A549 (cell line): ENCODE data around the gene IGFBP3. TPM values are rescaled to one million over a fixed set of nuclear protein-coding genes. Genes with fewer than 3 reads are reported as not detected.

Source experiments
- ATAC-seq, 2 experiments: fragments of 200-7000 bp in 1 of 2; fragments of >200 bp in 1 of 2; cut with Nextera tagmentation in 1 of 2; cut with Tn5 transposase in 1 of 2; 3 replicates each; pipeline versions ENCODE4 v1.8.0 to v1.9.1; 2018 to 2020; ENCODE audit warnings: mild to moderate bottlenecking in 1 of 2, moderate library complexity in 1 of 2
- CTCF ChIA-PET: fragments of 300-600 bp; sonication (Branson Sonifier 250); formaldehyde crosslinking; extraction: SDS; loops from one replicate; lab custom pipeline; 2021; ENCODE audit warnings: antibody characterized with exemption, inconsistent platforms; lab: Yijun Ruan, JAX
- POLR2A ChIA-PET: fragments of 350-600 bp; formaldehyde crosslinking; extraction: SDS; loops from one replicate; lab custom pipeline; 2021; ENCODE audit warnings: antibody characterized with exemption, inconsistent platforms; lab: Yijun Ruan, JAX
- DNase-seq, 2 experiments: peaks; one replicate each; pipeline versions ENCODE4 v3.0.0 to v3.0.0-alpha.2; 2011 to 2016; ENCODE audit warnings: low read depth in 1 of 2, low spot score in 1 of 2
- FAIRE-seq: peaks from 2 replicates; lab custom pipeline; 2011; peaks lifted over from hg19 to GRCh38; lab: Jason Lieb, UNC
- H3K27ac ChIP-seq, 2 experiments: fragments of >200 bp; sonication (Bioruptor Twin); formaldehyde crosslinking; 3 replicates each; pipeline ENCODE4 v1.5.1; 2016 to 2017
- H3K4me1 ChIP-seq: fragments of >200 bp; sonication (Bioruptor Twin); formaldehyde crosslinking; 3 replicates; pipeline ENCODE4 v1.6.1; 2016
- H3K4me2 ChIP-seq: fragments of >200 bp; sonication (Bioruptor Twin); formaldehyde crosslinking; 3 replicates; pipeline ENCODE4 v1.6.1; 2016
- H3K4me3 ChIP-seq: fragments of >200 bp; sonication (Bioruptor Twin); formaldehyde crosslinking; 3 replicates; pipeline ENCODE4 v1.5.1; 2016
- H3K9me3 ChIP-seq: fragments of >200 bp; sonication (Bioruptor Twin); formaldehyde crosslinking; 3 replicates; pipeline ENCODE4 v1.6.1; 2016
- BHLHE40 ChIP-seq: IDR thresholded peaks from 2 replicates; pipeline ENCODE4 v1.6.1; 2012; ENCODE audit warnings: low read depth, low read length, inconsistent platforms
- CHD2 ChIP-seq: fragments of 150-350 bp; IDR thresholded peaks from 2 replicates; pipeline ENCODE4 v1.6.1; 2014; ENCODE audit warnings: low read length; ENCODE audit not compliant: partially characterized antibody
- HDAC2 ChIP-seq: fragments of 200-600 bp; sonication (generic); IDR thresholded peaks from 2 replicates; pipeline ENCODE4 v1.6.1; 2016
- HEYL ChIP-seq: fragments of 250-450 bp; sonication (Bioruptor Pico); IDR thresholded peaks from 2 replicates; pipeline ENCODE4 v1.8.0; 2021; ENCODE audit warnings: mild to moderate bottlenecking, moderate library complexity
- HOXA7 ChIP-seq: fragments of 250-450 bp; sonication (Bioruptor Pico); IDR thresholded peaks from 2 replicates; pipeline ENCODE4 v1.5.0; 2020; ENCODE audit warnings: mild to moderate bottlenecking, moderate library complexity
- HOXB13 ChIP-seq: fragments of 250-450 bp; sonication (Bioruptor Pico); IDR thresholded peaks from 2 replicates; pipeline ENCODE4 v1.5.0; 2020; ENCODE audit warnings: low read depth, mild to moderate bottlenecking, moderate library complexity
- JUNB ChIP-seq: fragments of >200 bp; sonication (Bioruptor Twin); formaldehyde crosslinking; IDR thresholded peaks from 2 replicates; pipeline ENCODE4 v1.6.1; 2016
- MAFK ChIP-seq: fragments of 450-650 bp; IDR thresholded peaks from 2 replicates; pipeline ENCODE4 v1.6.1; 2014; ENCODE audit not compliant: partially characterized antibody
- MAZ ChIP-seq: fragments of 150-350 bp; IDR thresholded peaks from 2 replicates; pipeline ENCODE4 v1.6.1; 2014; ENCODE audit warnings: antibody characterized with exemption, low read depth, low read length, borderline replicate concordance
- NFE2L2 ChIP-seq: fragments of 150-350 bp; conservative IDR thresholded peaks from 2 replicates; pipeline ENCODE4 v1.6.1; 2014; ENCODE audit warnings: low read length
- NPAS2 ChIP-seq: fragments of 250-450 bp; sonication (Bioruptor Pico); IDR thresholded peaks from 2 replicates; pipeline ENCODE4 v1.8.0; 2022; ENCODE audit warnings: mild to moderate bottlenecking, moderate library complexity, borderline replicate concordance
- NR3C1 ChIP-seq: fragments of >200 bp; sonication (Bioruptor Twin); formaldehyde crosslinking; IDR thresholded peaks from 3 replicates; pipeline ENCODE4 v1.6.1; 2017
- PHF8 ChIP-seq: fragments of 200-600 bp; sonication (generic); IDR thresholded peaks from 2 replicates; pipeline ENCODE4 v1.6.1; 2016; ENCODE audit warnings: low read depth, mild to moderate bottlenecking, antibody characterized with exemption, moderate library complexity, borderline replicate concordance
- POLR2A ChIP-seq: IDR thresholded peaks from 2 replicates; pipeline ENCODE4 v1.6.1; 2012; ENCODE audit warnings: mild to moderate bottlenecking, low read length
- POLR2AphosphoS2 ChIP-seq: conservative IDR thresholded peaks from 2 replicates; pipeline ENCODE4 v1.6.1; 2012; ENCODE audit warnings: low read length, improper control_type of control experiment, inconsistent platforms
- RNF2 ChIP-seq: fragments of 200-600 bp; sonication (generic); IDR thresholded peaks from 2 replicates; pipeline ENCODE4 v1.6.1; 2016; ENCODE audit warnings: low read depth, mild to moderate bottlenecking, antibody characterized with exemption, moderate library complexity, borderline replicate concordance
- SMC3 ChIP-seq: fragments of >200 bp; sonication (Bioruptor Twin); formaldehyde crosslinking; IDR thresholded peaks from 3 replicates; pipeline ENCODE4 v1.6.1; 2018; ENCODE audit warnings: inconsistent platforms
- TP53 ChIP-seq: fragments of 250-450 bp; sonication (Bioruptor Pico); IDR thresholded peaks from 2 replicates; pipeline ENCODE4 v1.5.0; 2021; ENCODE audit warnings: mild to moderate bottlenecking, moderate library complexity
- WGBS: methylation state at CpG from one replicate; pipeline ENCODE4 v1.1.6; 2017; ENCODE audit errors: missing lambda C conversion rate; 5-methylcytosine and 5-hydroxymethylcytosine counted together
- polyA plus RNA-seq, 4 experiments: library from polyadenylated mRNA; depleted of rRNA in 3 of 4; stranded (reverse); fragments of >200 nt; fragmentation: RNase III in 1 of 4; extraction: RNeasy Plus Mini Kit Qiagen cat#74134 plus additional on column Dnase treatment in 1 of 4; gene quantifications; 2 replicates in 3 of 4; 3 replicates in 1 of 4; pipeline ENCODE4 v1.2.3, GENCODE V29; 2011 to 2017
- TF ChIP-seq, protein P1 (sequence below): fragments of 250-450 bp; sonication (Bioruptor Pico); IDR thresholded peaks from 2 replicates; pipeline ENCODE4 v1.5.0; 2020; ENCODE audit warnings: low read depth, mild to moderate bottlenecking, moderate library complexity
- TF ChIP-seq, protein P2 (sequence below): fragments of 150-350 bp; IDR thresholded peaks from 2 replicates; pipeline ENCODE4 v1.6.1; 2014; ENCODE audit warnings: low read depth, mild to moderate bottlenecking, low read length
- TF ChIP-seq, protein P3 (sequence below): fragments of >200 bp; sonication (Bioruptor Twin); formaldehyde crosslinking; IDR thresholded peaks from 2 replicates; pipeline ENCODE4 v1.6.1; 2016
- TF ChIP-seq, protein P4 (sequence below): IDR thresholded peaks from 2 replicates; pipeline ENCODE4 v1.6.1; 2012
- TF ChIP-seq, protein P5 (sequence below): IDR thresholded peaks from 2 replicates; pipeline ENCODE4 v1.6.1; 2012; ENCODE audit warnings: low read depth, borderline replicate concordance

IGFBP3 gene
- polyA plus RNA-seq, 2 of the 4 experiments (the other 2 are of a cell fraction) = 153 to 291 TPM

DNA sequence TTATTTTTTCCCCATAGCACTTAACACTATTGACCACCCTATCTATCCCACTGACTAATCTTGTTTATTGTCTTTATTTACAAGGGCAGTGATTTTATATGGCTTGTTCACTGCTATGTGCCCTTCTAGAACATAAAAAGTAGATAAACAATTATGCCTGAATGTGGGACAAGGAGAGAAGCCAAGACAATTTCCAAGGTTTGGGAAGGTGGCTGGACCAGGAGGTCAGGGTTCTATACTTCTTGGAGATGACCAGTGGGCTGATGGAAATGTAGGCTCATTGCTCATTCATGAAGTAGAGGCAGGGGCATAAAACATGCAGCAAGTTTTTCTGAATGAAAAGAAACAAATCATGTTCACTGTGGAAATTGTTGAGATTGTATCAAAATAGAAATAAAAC, 11.5 kb downstream of the IGFBP3 start (continued):
- TF ChIP-seq, protein P1, sequence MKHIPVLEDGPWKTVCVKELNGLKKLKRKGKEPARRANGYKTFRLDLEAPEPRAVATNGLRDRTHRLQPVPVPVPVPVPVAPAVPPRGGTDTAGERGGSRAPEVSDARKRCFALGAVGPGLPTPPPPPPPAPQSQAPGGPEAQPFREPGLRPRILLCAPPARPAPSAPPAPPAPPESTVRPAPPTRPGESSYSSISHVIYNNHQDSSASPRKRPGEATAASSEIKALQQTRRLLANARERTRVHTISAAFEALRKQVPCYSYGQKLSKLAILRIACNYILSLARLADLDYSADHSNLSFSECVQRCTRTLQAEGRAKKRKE (CRISPR knock-in tag) = no peak

DNA sequence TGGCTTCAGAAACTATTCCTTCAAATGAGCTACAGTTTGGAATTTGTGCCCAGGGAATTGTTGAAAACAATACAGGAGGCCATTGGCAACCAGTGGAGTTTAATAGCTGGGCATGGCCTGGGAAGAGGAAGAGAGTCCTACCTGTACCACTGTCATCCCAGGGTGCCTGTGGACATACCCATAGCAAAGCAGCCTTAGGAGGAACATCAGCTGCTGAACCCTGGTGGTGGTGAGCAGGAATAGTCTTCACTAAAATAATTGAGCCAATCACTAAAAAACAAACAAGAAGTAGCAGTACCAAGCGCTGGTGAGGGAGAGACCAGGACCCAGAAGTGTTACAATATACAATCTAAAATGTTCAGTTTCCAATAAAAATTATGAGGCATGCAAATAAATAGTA, 18.3 kb downstream of the IGFBP3 start:
- ChIA-PET POLR2A (no interaction called here), CTCF (interaction anchor here (1.1 to 1.8 kb wide), 7 partner anchors 12 to 1277 kb away, joined by 3 to 17 read pairs (median 8); no protein-coding TSS in a partner anchor)
- H3K4me2 ChIP-seq = no peak overlapping the region
- H3K9me3 ChIP-seq = peaks cover 10% of the 10 kb centered on the region; the same call in 1 of the 3 replicates
- TF ChIP-seq SMC3 (no peak), POLR2AphosphoS2 (no peak), CHD2 (no peak), MAFK (no peak), PHF8 (no peak), JUNB (no peak), TP53 (no peak), MAZ (no peak), HDAC2 (no peak), HEYL (CRISPR knock-in tag) (no peak), HOXA7 (no peak), NPAS2 (CRISPR knock-in tag) (no peak), NR3C1 (no peak), HOXB13 (CRISPR knock-in tag) (no peak), RNF2 (no peak), BHLHE40 (no peak), POLR2A (no peak)
- TF ChIP-seq, protein P2, sequence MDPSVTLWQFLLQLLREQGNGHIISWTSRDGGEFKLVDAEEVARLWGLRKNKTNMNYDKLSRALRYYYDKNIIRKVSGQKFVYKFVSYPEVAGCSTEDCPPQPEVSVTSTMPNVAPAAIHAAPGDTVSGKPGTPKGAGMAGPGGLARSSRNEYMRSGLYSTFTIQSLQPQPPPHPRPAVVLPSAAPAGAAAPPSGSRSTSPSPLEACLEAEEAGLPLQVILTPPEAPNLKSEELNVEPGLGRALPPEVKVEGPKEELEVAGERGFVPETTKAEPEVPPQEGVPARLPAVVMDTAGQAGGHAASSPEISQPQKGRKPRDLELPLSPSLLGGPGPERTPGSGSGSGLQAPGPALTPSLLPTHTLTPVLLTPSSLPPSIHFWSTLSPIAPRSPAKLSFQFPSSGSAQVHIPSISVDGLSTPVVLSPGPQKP = no peak
- TF ChIP-seq, protein P3, sequence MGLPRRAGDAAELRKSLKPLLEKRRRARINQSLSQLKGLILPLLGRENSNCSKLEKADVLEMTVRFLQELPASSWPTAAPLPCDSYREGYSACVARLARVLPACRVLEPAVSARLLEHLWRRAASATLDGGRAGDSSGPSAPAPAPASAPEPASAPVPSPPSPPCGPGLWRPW = no peak
- TF ChIP-seq, protein P4, sequence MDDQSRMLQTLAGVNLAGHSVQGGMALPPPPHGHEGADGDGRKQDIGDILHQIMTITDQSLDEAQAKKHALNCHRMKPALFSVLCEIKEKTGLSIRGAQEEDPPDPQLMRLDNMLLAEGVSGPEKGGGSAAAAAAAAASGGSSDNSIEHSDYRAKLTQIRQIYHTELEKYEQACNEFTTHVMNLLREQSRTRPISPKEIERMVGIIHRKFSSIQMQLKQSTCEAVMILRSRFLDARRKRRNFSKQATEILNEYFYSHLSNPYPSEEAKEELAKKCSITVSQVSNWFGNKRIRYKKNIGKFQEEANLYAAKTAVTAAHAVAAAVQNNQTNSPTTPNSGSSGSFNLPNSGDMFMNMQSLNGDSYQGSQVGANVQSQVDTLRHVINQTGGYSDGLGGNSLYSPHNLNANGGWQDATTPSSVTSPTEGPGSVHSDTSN = no peak
- DNase-seq (no peak), ATAC-seq (no peak; a peak in 1 of 6 replicates), FAIRE-seq (no peak)
- 55% methylated on average over 1 of the region's 1 CpG for WGBS
- H3K4me3 ChIP-seq = no peak overlapping the region
- no peak overlapping the region for H3K27ac ChIP-seq
- no peaks in the 10 kb centered on the region for H3K4me1 ChIP-seq

DNA sequence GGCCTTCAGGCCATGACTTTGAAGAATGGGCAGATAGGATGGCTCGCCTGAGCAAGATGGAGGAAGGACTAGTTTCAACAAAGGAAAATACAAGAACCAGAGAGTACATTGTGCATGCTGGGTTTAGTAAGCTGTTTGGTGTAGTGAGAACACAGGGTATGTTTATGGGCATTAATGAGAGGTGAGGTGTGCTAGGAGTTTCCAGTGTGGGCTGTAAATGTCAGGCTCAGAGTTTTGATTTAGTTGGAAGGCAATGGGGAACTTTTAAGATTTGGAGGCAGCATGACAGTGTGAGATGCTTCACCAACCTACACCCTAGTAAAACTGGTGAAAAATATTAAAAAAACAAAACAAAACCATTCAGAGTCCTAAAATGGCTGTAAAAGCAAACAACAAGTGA, 19.5 kb downstream of the IGFBP3 start:
- H3K27ac ChIP-seq = no peak overlapping the region
- no peak for FAIRE-seq
- 23% methylated on average over 1 of the region's 1 CpG for WGBS
- no peak overlapping the region for H3K4me3 ChIP-seq
- CTCF ChIA-PET = interaction anchor here (0.6 to 1.8 kb wide), 9 partner anchors 11 to 1279 kb away, joined by 3 to 17 read pairs (median 6); no protein-coding TSS in a partner anchor
- H3K4me1 ChIP-seq = no peaks in the 10 kb centered on the region
- DNase-seq = no peak
- no peak overlapping the region for H3K4me2 ChIP-seq
- no peak for TF ChIP-seq NFE2L2
- TF ChIP-seq, protein P5, sequence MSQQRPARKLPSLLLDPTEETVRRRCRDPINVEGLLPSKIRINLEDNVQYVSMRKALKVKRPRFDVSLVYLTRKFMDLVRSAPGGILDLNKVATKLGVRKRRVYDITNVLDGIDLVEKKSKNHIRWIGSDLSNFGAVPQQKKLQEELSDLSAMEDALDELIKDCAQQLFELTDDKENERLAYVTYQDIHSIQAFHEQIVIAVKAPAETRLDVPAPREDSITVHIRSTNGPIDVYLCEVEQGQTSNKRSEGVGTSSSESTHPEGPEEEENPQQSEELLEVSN = no peak
- no peak for TF ChIP-seq TP53
- no peak for ATAC-seq
- POLR2A ChIA-PET = no interaction called here
- peaks cover 10% of the 10 kb centered on the region; the same call in 1 of the 3 replicates for H3K9me3 ChIP-seq
